GM12872 (cell line): ENCODE data around the gene RFX3.

ENCODE experiments used
- CTCF ChIP-seq: IDR thresholded peaks from 3 replicates; pipeline ENCODE4 v1.5.1; 2011; ENCODE audit warnings: low read depth, mild to moderate bottlenecking, low read length, moderate library complexity; ENCODE audit not compliant: insufficient read depth

The RFX3 gene

GRCh38 chr9:3331801-3332200 is 194.0 kb downstream of the RFX3 start:
- peak; percentile 16; the same call in 1 of the 3 replicates for TF ChIP-seq CTCF

GRCh38 chr9:3330792-3331420 is 194.9 kb downstream of the RFX3 start:
- TF ChIP-seq CTCF, result no peak

GRCh38 chr9:3329361-3329760 is 196.4 kb downstream of the RFX3 start:
- no peak for TF ChIP-seq CTCF

- no peak for TF ChIP-seq CTCF
Measured at GRCh38 chr9:3323714-3324113, 202.1 kb downstream of the RFX3 start.

- TF ChIP-seq CTCF, result no peak
Measured at GRCh38 chr9:3321186-3321585, 204.6 kb downstream of the RFX3 start.

GRCh38 chr9:3308609-3309008 is 217.2 kb downstream of the RFX3 start:
- TF ChIP-seq CTCF, result no peak

- TF ChIP-seq CTCF, result no peak
Measured at GRCh38 chr9:3299872-3300271, 225.9 kb downstream of the RFX3 start.

GRCh38 chr9:3296536-3296935 is 229.3 kb downstream of the RFX3 start:
- TF ChIP-seq CTCF, result no peak
